DMS114 treated with DMSO at 0.1 percent for 48 hours (cell line): ENCODE data around the gene PTMS.

Experiments
- DNase-seq: peaks from one replicate; lab custom pipeline; 2025; ENCODE audit not compliant: unreplicated experiment; lab: John Stamatoyannopoulos, UW

Gene PTMS

GRCh38 chr12:6787309-6787708 is 21.1 kb downstream of the PTMS start:
- DNase-seq: no peak

- DNase-seq: no peak
Measured at GRCh38 chr12:6788972-6789924, 23.1 kb downstream of the PTMS start, which contains the start of gene CD4. Gene CD4 (plus strand): TSS chr12:6789528. CDS start chr12:6800139, 10,611 bp downstream.

GRCh38 chr12:6790496-6791150 is 24.5 kb downstream of the PTMS start:
- no peak for DNase-seq

- no peak for DNase-seq
Measured at GRCh38 chr12:6791931-6792520, 25.9 kb downstream of the PTMS start.

- no peak for DNase-seq
Measured at GRCh38 chr12:6792522-6793201, 26.5 kb downstream of the PTMS start.

GRCh38 chr12:6795088-6795487 is 28.9 kb downstream of the PTMS start:
- no peak for DNase-seq

- no peak for DNase-seq
Measured at GRCh38 chr12:6796576-6796975, 30.4 kb downstream of the PTMS start.

- no peak for DNase-seq
Measured at GRCh38 chr12:6799147-6799546, 33.0 kb downstream of the PTMS start.

GRCh38 chr12:6807170-6807569 is 41.0 kb downstream of the PTMS start:
- no peak for DNase-seq

GRCh38 chr12:6809056-6809455 is 42.9 kb downstream of the PTMS start:
- no peak for DNase-seq

- no peak for DNase-seq
Measured at GRCh38 chr12:6810758-6811157, 44.6 kb downstream of the PTMS start.

GRCh38 chr12:6813363-6813762 is 47.2 kb downstream of the PTMS start:
- DNase-seq: no peak

GRCh38 chr12:6816598-6816997 is 50.4 kb downstream of the PTMS start:
- DNase-seq: no peak

GRCh38 chr12:6817098-6817497 is 50.9 kb downstream of the PTMS start:
- no peak for DNase-seq

- no peak for DNase-seq
Measured at GRCh38 chr12:6817662-6818157, 51.5 kb downstream of the PTMS start.

GRCh38 chr12:6818222-6818621 is 52.1 kb downstream of the PTMS start:
- DNase-seq: no peak

GRCh38 chr12:6818645-6819044 is 52.5 kb downstream of the PTMS start:
- DNase-seq: no peak

- no peak for DNase-seq
Measured at GRCh38 chr12:6819106-6820030, 53.2 kb downstream of the PTMS start.

- DNase-seq: no peak
Measured at GRCh38 chr12:6820166-6820565, 54.0 kb downstream of the PTMS start.
